Spleen (tissue), 11 donors: Measurements from ENCODE around the gene KBTBD3. TPM values are rescaled to one million over a fixed set of nuclear protein-coding genes. Genes with fewer than 3 reads are reported as not detected.

ENCODE experiments used
- DNase-seq: peaks from one replicate; pipeline ENCODE4 v3.0.0-alpha.2; 2020
- H3K27ac ChIP-seq, 8 donors: fragments of 200-600 bp; sonication (generic) in 7 of 8; 1 replicate in 4 of 8; 2 replicates in 4 of 8; pipeline versions ENCODE4 v1.5.0 to v1.8.0; 2016 to 2021; ENCODE audit warnings: inconsistent platforms in 4 of 8, mild to moderate bottlenecking in 4 of 8, moderate library complexity in 1 of 8
- H3K27me3 ChIP-seq, 7 donors: fragments of 200-600 bp; sonication (generic) in 6 of 7; replicated peaks in 1 of 7; 1 replicate in 4 of 7; 2 replicates in 3 of 7; pipeline versions ENCODE4 v1.5.0 to v1.8.0; 2016 to 2021; ENCODE audit warnings: inconsistent platforms in 3 of 7, mild to moderate bottlenecking in 1 of 7
- H3K36me3 ChIP-seq, 6 donors: fragments of 200-600 bp; sonication (generic) in 5 of 6; 1 replicate in 4 of 6; 2 replicates in 2 of 6; pipeline versions ENCODE4 v1.5.0 to v1.8.0; 2016 to 2021; ENCODE audit warnings: inconsistent platforms in 2 of 6
- H3K4me1 ChIP-seq, 6 donors: fragments of 200-600 bp; sonication (generic) in 5 of 6; 1 replicate in 3 of 6; 2 replicates in 3 of 6; pipeline versions ENCODE4 v1.5.0 to v1.8.0; 2016 to 2021; ENCODE audit warnings: inconsistent platforms in 3 of 6
- H3K4me3 ChIP-seq, 8 donors: fragments of 200-600 bp; sonication (generic) in 7 of 8; 1 replicate in 4 of 8; 2 replicates in 4 of 8; pipeline versions ENCODE4 v1.5.0 to v1.8.0; 2016 to 2021; ENCODE audit warnings: inconsistent platforms in 4 of 8, mild to moderate bottlenecking in 4 of 8, moderate library complexity in 2 of 8
- H3K9me3 ChIP-seq, 8 donors: fragments of 200-600 bp; sonication (generic) in 7 of 8; 1 replicate in 4 of 8; 2 replicates in 4 of 8; pipeline versions ENCODE4 v1.5.0 to v1.8.0; 2016 to 2021; ENCODE audit warnings: inconsistent platforms in 4 of 8
- CTCF ChIP-seq, 11 experiments: fragments of 200-600 bp in 7 of 11; fragments of 450-650 bp in 4 of 11; sonication (generic) in 4 of 11; IDR thresholded peaks in 8 of 11; conservative IDR thresholded peaks in 3 of 11; 1 replicate in 7 of 11; 2 replicates in 4 of 11; pipeline versions ENCODE4 v1.4.0 to v1.8.0; 2016 to 2021; ENCODE audit warnings: antibody characterized with exemption in 11 of 11, inconsistent platforms in 4 of 11, mild to moderate bottlenecking in 1 of 11
- POLR2A ChIP-seq, 3 donors: fragments of 450-650 bp; IDR thresholded peaks; one replicate each; pipeline ENCODE4 v1.5.1; 2017; ENCODE audit warnings: antibody characterized with exemption in 3 of 3, mild to moderate bottlenecking in 1 of 3
- POLR2AphosphoS5 ChIP-seq, 3 donors: sonication (generic); formaldehyde crosslinking; IDR thresholded peaks; one replicate each; pipeline ENCODE4 v1.5.1; 2017; ENCODE audit warnings: antibody characterized with exemption in 3 of 3
- WGBS, 5 donors: extraction: QIAGEN DNeasy Blood & Tissue Kit in 3 of 5; methylation state at CpG; one replicate each; pipeline versions ENCODE4 v1.1.5 to v1.1.7; 2013 to 2018; 5-methylcytosine and 5-hydroxymethylcytosine counted together
- intact Hi-C: fragments of 100-400 bp; cut with DNase I; formaldehyde crosslinking; loops from one replicate; pipeline ENCODE4 v1.15.0; 2023; ENCODE audit warnings: low total_unique reads
- polyA plus RNA-seq, 3 donors: library from polyadenylated mRNA; stranded (reverse); fragments of 200-250 nt; gene quantifications; one replicate each; pipeline ENCODE4 v1.2.1, GENCODE V29; 2013
- total RNA-seq, 7 donors: library from RNA; depleted of rRNA in 3 of 7; stranded (reverse); fragments of >200 nt in 3 of 7; fragmentation: NEBNext Ultra II Directional in 4 of 7; extraction: Animal tissue kit (Norgen Biotek cat#: 25700) in 4 of 7; gene quantifications; one replicate each; pipeline versions ENCODE4 v1.1.0 to v1.2.1, GENCODE V29; 2016 to 2021
- donor health status: healthy with polysubstance abuse.
- donor health status: DM: no; HTN: no; CAD: no; lungs with moderate emphysema.
- donor health status: DM: no; HTN: no; CAD: no.
- donor health status: Bipolar disorder and iron deficiency.
- donor health status: healthy.
- donor health status: DM: no; HTN: no; CAD: no.
- donor health status: DM: yes; HTN: yes; CAD: no.

KBTBD3 gene
- total and polyA plus RNA-seq, 10 donors: 3.5 to 15.9 (median 7.6) TPM

DNA sequence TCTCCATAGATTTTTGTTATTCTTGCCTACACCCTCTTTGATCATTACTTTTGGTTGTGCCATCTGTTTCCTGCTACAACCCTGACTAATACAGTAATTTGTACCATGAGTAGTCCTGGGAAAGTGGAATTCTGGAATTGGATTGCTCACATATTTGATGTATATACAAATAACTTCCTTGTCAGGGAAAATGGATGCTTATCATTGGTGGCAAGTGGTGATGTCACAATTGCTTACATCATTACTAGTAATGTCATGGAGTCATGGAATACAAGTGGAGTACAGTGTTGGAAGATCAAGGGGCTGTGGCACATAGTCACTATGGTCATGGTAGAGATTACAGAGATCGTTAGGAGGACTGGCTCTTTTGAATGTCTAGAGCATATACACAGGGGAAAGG lies 24.7 kb upstream of the KBTBD3 start:
- Histone ChIP-seq H3K27me3 (no peaks in the 10 kb centered on the region), H3K36me3 (peaks cover 3 to 35% (median 17%) of the 10 kb centered on the region in 6 donors), H3K4me1 (peaks cover 0 to 6% (median 0%) of the 10 kb centered on the region in 6 donors), H3K9me3 (no peaks in the 10 kb centered on the region), H3K4me3 (no peak overlapping the region), H3K27ac (no peak overlapping the region)
- WGBS, 5 donors: 88 to 100% (median 90%) methylated on average over 1 of the region's 1 CpG
- TF ChIP-seq POLR2A (IDR thresholded peaks at IDR 0.05) (no peak), POLR2AphosphoS5 (IDR thresholded peaks at IDR 0.05) (no peak), CTCF (IDR thresholded peaks at IDR 0.05 in 8 of 11, conservative IDR thresholded peaks at IDR 0.05 in 3 of 11) (no peak)
- DNase-seq: no peak
- intact Hi-C loops: no loop called here

- DNase-seq: no peak
- Histone ChIP-seq H3K36me3 (peaks cover 4 to 39% (median 22%) of the 10 kb centered on the region in 6 donors), H3K4me1 (peaks cover 0 to 6% (median 0%) of the 10 kb centered on the region in 6 donors), H3K27ac (no peak overlapping the region), H3K9me3 (no peaks in the 10 kb centered on the region), H3K27me3 (no peaks in the 10 kb centered on the region), H3K4me3 (no peak overlapping the region)
- intact Hi-C loops: no loop called here
- TF ChIP-seq CTCF (IDR thresholded peaks at IDR 0.05 in 8 of 11, conservative IDR thresholded peaks at IDR 0.05 in 3 of 11) (no peak), POLR2A (IDR thresholded peaks at IDR 0.05) (no peak), POLR2AphosphoS5 (IDR thresholded peaks at IDR 0.05) (no peak)
- WGBS, 5 donors: 87 to 91% (median 89%) methylated on average over 3 of the region's 3 CpGs
Observed at GRCh38 chr11:106101370-106101769, 24.2 kb upstream of the KBTBD3 start.

- WGBS, 5 donors: 93 to 100% (median 95%) methylated on average over 1 of the region's 1 CpG
Observed at GRCh38 chr11:106098893-106099553, 21.9 kb upstream of the KBTBD3 start.

More at GRCh38 chr11:106098893-106099553, 21.9 kb upstream of the KBTBD3 start:
- DNase-seq: no peak
- intact Hi-C loops: no loop called here
- no peak overlapping the region for H3K4me3 ChIP-seq
- H3K36me3 ChIP-seq: peaks cover 4 to 63% (median 40%) of the 10 kb centered on the region in 6 donors
- no peak overlapping the region for H3K27ac ChIP-seq
- H3K27me3 ChIP-seq: no peaks in the 10 kb centered on the region
- TF ChIP-seq POLR2AphosphoS5 (IDR thresholded peaks at IDR 0.05): no peak
- no peak for TF ChIP-seq CTCF (IDR thresholded peaks at IDR 0.05 in 8 of 11, conservative IDR thresholded peaks at IDR 0.05 in 3 of 11)
- no peak for TF ChIP-seq POLR2A (IDR thresholded peaks at IDR 0.05)
- no peaks in the 10 kb centered on the region for H3K9me3 ChIP-seq
- peaks cover 0 to 6% (median 0%) of the 10 kb centered on the region in 6 donors for H3K4me1 ChIP-seq
